ENCODE results near the gene MARCHF2. TPM values are rescaled to one million over a fixed set of nuclear protein-coding genes. Genes with fewer than 3 reads are reported as not detected.
"Not testable (repeated sequence)": the region's sequence is repeated elsewhere in the genome, so short reads cannot be mapped to it uniquely, and the experiment has no call there.

MARCHF2 gene
- total RNA-seq, 2 experiments from 2014 or later: 20.6 to 20.8 TPM

DNA sequence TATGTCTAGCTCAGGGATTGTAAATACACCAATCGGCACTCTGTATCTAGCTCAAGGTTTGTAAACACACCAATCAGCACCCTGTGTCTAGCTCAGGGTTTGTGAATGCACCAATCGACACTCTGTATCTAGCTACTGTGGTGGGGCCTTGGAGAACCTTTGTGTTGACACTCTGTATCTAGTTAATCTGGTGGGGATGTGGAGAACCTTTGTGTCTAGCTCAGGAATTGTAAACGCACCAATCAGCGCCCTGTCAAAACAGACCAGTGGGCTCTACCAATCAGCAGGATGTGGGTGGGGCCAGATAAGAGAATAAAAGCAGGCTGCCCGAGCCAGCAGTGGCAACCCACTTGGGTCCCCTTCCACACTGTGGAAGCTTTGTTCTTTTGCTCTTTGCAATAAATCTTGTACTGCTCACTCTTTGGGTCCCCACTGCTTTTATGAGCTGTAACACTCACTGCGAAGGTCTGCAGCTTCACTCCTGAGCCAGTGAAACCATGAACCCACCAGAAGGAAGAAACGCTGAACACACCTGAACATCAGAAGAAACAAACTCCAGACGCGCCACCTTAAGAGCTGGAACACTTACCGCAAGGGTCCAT lies 36.6 kb upstream of the MARCHF2 start:
- CTCF ChIA-PET, H3K27ac Mint-ChIP-seq: not testable (repeated sequence)

DNA sequence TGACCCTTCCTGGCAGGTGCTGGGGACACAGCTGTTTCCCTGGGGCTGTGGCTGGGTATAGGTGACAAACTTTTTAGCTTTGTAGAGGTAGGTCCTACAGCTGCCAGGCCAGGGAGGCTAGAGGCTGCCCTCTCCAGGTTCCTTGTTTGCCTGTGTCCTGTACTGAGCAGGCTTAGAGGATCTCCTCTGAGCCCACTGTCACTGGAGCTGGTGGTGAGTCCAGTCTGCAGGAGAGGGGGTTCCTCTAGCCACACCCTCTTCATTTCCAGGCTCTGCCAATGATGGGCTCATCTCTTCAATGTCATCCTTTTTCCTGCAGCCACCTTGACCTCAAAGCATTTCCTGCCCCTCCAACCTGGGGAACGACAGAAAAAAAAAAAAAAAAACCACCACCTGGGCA lies 35.5 kb upstream of the MARCHF2 start:
- Mint-ChIP-seq H3K36me3 (ENCODE audit: low read depth) (peaks cover 4% of the 10 kb centered on the region), H3K9me3 (no peaks in the 10 kb centered on the region), H3K27me3 (no peaks in the 10 kb centered on the region), H3K4me3 (no peak overlapping the region), H3K27ac (no peak overlapping the region), H3K4me1 (peaks cover 13% of the 10 kb centered on the region)
- ChIA-PET POLR2A (no interaction called here), CTCF (no interaction called here)
- DNase-seq: no peak

More for the DNA sequence above, 36.6 kb upstream of the MARCHF2 start:
- H3K27me3 Mint-ChIP-seq; POLR2A ChIA-PET; H3K4me3 Mint-ChIP-seq; H3K36me3 Mint-ChIP-seq (ENCODE audit: low read depth); DNase-seq; H3K9me3 Mint-ChIP-seq: not testable (repeated sequence)
- H3K4me1 Mint-ChIP-seq: peaks cover 13% of the 10 kb centered on the region

DNA sequence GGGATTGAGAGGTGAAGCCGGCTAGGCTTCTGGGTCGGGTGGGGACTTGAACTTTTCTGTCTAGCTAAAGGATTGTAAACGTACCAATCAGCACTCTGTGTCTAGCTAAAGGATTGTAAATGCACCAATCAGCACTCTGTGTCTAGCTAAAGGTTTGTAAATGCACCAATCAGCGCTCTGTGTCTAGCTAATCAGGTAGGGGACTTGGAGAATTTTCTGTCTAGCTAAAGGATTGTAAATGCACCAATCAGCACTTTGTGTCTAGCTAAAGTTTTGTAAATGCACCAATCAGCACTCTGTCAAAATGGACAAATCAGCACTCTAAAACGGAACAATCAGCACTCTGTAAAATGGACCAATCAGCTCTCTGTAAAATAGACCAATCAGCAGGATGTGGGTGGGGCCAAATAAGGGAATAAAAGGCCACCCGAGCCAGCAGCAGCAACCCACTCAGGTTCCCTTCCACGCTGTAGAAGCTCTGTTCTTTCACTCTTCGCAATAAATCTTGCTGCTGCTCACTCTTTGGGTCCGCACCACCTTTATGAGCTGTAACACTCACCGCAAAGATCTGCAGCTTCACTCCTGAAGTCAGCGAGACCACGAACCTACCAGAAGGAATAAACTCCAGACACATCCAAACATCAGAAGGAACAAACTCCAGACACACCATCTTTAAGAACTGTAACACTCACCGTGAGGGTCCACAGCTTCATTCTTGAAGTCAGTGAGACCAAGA lies 33.8 kb upstream of the MARCHF2 start:
- H3K36me3 Mint-ChIP-seq (ENCODE audit: low read depth); DNase-seq; H3K4me3 Mint-ChIP-seq; H3K27ac Mint-ChIP-seq; H3K27me3 Mint-ChIP-seq; H3K9me3 Mint-ChIP-seq: not testable (repeated sequence)
- CTCF ChIA-PET: interaction anchor here (0.9 kb wide), 1 partner anchor 25 kb away, joined by 3 read pairs; no protein-coding TSS in a partner anchor
- POLR2A ChIA-PET: interaction anchor here (1.0 kb wide), 1 partner anchor 11 kb away, joined by 7 read pairs; the partner anchor contains the start of gene RAB11B
- H3K4me1 Mint-ChIP-seq: peaks cover 13% of the 10 kb centered on the region

DNA sequence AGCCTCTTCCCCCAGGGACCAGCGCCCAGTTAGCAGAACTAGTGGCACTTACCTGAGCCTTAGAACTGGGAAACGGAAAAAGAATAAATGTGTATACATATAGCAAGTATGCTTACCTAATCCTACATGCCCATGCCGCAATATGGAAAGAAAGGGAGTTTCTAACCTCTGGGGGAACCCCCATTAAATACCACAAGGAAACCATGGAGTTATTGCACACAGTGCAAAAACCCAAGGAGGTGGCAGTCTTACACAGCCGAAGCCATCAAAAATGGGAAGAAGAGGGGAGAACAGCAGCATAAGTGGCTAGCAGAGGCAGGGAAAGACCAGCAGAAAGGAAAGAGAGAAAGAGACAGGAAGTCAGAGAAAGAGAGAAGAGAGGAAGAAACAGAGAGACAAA lies 28.5 kb upstream of the MARCHF2 start:
- POLR2A ChIA-PET; DNase-seq; H3K4me3 Mint-ChIP-seq; H3K36me3 Mint-ChIP-seq (ENCODE audit: low read depth); H3K27me3 Mint-ChIP-seq; H3K9me3 Mint-ChIP-seq; H3K27ac Mint-ChIP-seq; CTCF ChIA-PET: not testable (repeated sequence)
- H3K4me1 Mint-ChIP-seq: peaks cover 14% of the 10 kb centered on the region

DNA sequence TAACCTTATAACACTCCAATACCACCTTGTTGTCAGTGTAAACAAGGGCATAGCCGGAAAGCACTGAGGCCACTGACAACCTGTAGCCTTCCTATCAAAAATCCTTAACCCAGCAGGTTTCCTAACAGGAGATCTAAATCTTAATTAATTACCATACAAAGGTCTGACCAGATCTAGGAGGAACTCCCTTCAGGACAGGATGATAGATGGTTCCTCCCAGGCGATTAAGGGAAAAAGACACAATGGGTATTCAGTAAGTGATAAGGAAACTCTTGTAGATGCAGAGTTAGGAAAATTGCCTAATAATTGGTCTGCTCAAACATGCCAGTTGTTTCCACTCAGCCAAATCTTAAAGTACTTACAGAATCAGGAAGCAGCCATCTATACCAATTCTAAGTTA lies 28.0 kb upstream of the MARCHF2 start:
- DNase-seq; H3K4me3 Mint-ChIP-seq; H3K36me3 Mint-ChIP-seq (ENCODE audit: low read depth); H3K27ac Mint-ChIP-seq; POLR2A ChIA-PET; H3K27me3 Mint-ChIP-seq; H3K9me3 Mint-ChIP-seq: not testable (repeated sequence)
- peaks cover 18% of the 10 kb centered on the region for H3K4me1 Mint-ChIP-seq
- CTCF ChIA-PET: interaction anchor here (0.7 kb wide), 1 partner anchor 31 kb away, joined by 3 read pairs; no protein-coding TSS in a partner anchor

DNA sequence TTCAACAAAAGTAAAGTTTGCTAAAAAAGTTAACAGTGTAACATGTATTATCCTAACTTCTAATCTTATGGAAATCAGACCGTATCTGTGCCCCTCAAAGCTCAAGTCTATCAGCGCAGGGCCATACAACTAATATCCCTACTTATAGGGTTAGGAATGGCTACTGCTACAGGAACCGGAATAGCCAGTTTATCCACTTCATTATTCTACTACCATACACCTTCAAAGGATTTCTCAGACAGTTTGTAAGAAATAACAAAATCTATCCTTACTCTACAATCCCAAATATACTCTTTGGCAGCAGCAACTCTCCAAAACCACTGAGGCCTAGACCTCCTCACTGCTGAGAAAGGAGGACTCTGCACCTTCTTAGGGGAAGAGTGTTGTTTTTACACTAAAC lies 27.5 kb upstream of the MARCHF2 start:
- H3K9me3 Mint-ChIP-seq; H3K4me3 Mint-ChIP-seq; DNase-seq; H3K27me3 Mint-ChIP-seq; POLR2A ChIA-PET; H3K27ac Mint-ChIP-seq; H3K36me3 Mint-ChIP-seq (ENCODE audit: low read depth): not testable (repeated sequence)
- H3K4me1 Mint-ChIP-seq: peaks cover 18% of the 10 kb centered on the region
- CTCF ChIA-PET: interaction anchor here (0.7 kb wide), 1 partner anchor 31 kb away, joined by 3 read pairs; no protein-coding TSS in a partner anchor

DNA sequence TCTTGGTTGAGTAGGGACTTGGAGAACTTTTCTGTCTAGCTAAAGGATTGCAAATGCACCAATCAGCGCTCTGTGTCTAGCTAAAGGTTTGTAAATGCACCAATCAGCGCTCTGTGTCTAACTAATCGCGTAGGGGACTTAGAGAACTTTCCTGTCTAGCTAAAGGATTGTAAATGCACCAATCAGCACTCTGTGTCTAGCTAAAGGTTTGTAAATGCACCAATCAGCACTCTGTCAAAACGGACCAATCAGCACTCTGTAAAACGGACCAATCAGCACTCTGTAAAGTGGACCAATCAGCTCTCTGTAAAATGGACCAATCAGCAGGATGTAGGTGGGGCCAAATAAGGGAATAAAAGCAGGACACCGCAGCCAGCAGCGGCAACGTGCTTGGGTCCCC lies 26.7 kb upstream of the MARCHF2 start:
- CTCF ChIA-PET: interaction anchor here (0.9 to 1.0 kb wide), 3 partner anchors 27 to 117 kb away, joined by 3 read pairs; partner anchors contain the start of gene MARCHF2
- H3K27me3 Mint-ChIP-seq; H3K4me3 Mint-ChIP-seq; POLR2A ChIA-PET; H3K27ac Mint-ChIP-seq; DNase-seq; H3K36me3 Mint-ChIP-seq (ENCODE audit: low read depth); H3K9me3 Mint-ChIP-seq: not testable (repeated sequence)
- H3K4me1 Mint-ChIP-seq: peaks cover 24% of the 10 kb centered on the region

DNA sequence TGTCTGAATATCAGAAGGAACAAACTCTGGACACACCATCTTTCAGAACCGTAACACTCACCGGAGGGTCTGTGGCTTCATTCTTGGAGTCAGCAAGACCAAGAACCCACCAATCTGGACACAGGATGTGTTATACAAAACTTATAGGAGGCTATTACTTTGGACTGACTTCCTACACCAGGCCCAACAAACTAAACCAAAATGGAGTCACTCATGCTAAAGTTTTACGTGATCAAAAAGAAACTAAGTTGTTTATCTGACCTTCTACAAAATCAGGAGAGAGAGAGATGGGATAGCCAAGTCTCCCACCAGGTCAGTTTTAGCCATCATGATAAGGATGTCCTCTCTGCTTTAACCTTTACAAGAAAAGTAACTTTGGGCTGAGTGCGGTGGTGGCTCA lies 26.1 kb upstream of the MARCHF2 start:
- H3K4me3 Mint-ChIP-seq: no peak overlapping the region
- CTCF ChIA-PET: interaction anchor here (0.6 to 1.0 kb wide), 4 partner anchors 26 to 118 kb away, joined by 3 to 4 read pairs (median 3); partner anchors contain the start of gene MARCHF2
- peaks cover 2% of the 10 kb centered on the region for H3K9me3 Mint-ChIP-seq
- H3K36me3 Mint-ChIP-seq (ENCODE audit: low read depth): peaks cover 8% of the 10 kb centered on the region
- no peaks in the 10 kb centered on the region for H3K27me3 Mint-ChIP-seq
- POLR2A ChIA-PET: no interaction called here
- no peak for DNase-seq
- H3K27ac Mint-ChIP-seq: no peak overlapping the region
- peaks cover 29% of the 10 kb centered on the region for H3K4me1 Mint-ChIP-seq

DNA sequence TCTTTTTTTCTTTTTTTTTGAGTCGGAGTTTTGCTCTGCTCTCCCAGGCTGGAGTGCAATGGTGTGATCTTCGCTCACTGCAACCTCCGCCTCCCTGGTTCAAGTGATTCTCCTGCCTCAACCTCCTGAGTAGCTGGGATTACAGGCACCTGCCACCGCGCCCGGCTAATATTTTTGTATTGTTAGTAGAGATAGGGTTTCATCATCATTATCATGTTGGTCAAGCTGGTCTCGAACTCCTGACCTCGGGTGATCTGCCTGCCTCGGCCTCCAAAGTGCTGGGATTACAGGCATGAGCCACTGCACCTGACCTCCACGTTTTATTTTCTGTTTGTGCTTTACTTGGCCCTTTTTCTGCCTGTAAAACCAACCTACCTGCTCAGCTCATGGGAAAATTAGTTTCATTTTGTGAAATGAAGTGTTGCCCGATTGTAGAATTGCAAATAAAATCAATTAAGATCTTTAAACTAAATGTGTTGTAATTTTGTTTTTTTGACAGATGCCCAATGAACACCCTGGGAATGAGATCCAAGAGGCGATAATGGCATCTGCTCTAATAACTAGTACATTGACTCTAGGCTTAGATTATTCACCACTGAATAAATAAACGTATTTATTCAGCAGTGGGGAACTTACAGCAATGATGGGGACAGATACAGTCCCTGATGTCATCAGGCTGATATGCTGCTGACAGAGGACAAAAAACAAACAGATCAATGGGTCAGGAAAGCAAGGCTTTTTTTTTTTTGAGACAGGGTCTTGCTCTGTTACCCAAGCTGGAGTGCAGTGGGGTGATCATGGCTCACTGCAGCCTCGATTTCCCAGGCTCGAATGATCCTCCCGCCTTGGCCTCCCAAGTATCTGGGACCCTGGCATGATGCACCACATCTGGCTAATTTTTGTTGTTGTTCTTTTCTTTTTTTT lies 25.2 kb upstream of the MARCHF2 start:
- H3K36me3 Mint-ChIP-seq (ENCODE audit: low read depth): peaks cover 9% of the 10 kb centered on the region
- CTCF ChIA-PET: interaction anchor here (1.2 kb wide), 1 partner anchor 25 kb away, joined by 3 read pairs; the partner anchor contains the start of gene MARCHF2
- H3K4me1 Mint-ChIP-seq: peaks cover 35% of the 10 kb centered on the region
- H3K27me3 Mint-ChIP-seq: no peaks in the 10 kb centered on the region
- peaks cover 2% of the 10 kb centered on the region for H3K9me3 Mint-ChIP-seq
- H3K27ac Mint-ChIP-seq: no peak overlapping the region
- POLR2A ChIA-PET: no interaction called here
- H3K4me3 Mint-ChIP-seq: peak overlapping the region; percentile 41
- no peak for DNase-seq

DNA sequence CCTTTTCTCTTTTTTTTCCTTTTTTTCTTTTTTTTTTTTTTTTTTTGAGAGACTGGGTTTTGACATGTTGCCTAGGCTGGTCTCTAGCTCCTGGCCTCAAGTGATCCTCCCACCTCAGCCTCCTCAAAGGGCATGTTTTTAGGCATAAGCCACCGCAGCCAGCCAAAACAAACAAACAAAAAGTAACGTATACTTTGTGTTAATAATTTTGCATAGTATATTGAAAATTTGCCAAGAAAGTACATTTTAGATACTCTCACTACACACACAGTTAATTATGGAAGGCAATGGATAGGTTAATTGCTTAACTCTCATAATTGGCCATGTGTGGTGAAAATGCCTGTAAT lies 24.5 kb upstream of the MARCHF2 start:
- POLR2A ChIA-PET: no interaction called here
- CTCF ChIA-PET: interaction anchor here (1.2 kb wide), 1 partner anchor 24 kb away, joined by 3 read pairs; the partner anchor contains the start of gene MARCHF2
- Mint-ChIP-seq H3K4me1 (peaks cover 37% of the 10 kb centered on the region), H3K27ac (no peak overlapping the region), H3K36me3 (ENCODE audit: low read depth) (peaks cover 10% of the 10 kb centered on the region), H3K9me3 (peaks cover 2% of the 10 kb centered on the region), H3K27me3 (no peaks in the 10 kb centered on the region), H3K4me3 (peak overlapping the region; percentile 24)
- DNase-seq: no peak

DNA sequence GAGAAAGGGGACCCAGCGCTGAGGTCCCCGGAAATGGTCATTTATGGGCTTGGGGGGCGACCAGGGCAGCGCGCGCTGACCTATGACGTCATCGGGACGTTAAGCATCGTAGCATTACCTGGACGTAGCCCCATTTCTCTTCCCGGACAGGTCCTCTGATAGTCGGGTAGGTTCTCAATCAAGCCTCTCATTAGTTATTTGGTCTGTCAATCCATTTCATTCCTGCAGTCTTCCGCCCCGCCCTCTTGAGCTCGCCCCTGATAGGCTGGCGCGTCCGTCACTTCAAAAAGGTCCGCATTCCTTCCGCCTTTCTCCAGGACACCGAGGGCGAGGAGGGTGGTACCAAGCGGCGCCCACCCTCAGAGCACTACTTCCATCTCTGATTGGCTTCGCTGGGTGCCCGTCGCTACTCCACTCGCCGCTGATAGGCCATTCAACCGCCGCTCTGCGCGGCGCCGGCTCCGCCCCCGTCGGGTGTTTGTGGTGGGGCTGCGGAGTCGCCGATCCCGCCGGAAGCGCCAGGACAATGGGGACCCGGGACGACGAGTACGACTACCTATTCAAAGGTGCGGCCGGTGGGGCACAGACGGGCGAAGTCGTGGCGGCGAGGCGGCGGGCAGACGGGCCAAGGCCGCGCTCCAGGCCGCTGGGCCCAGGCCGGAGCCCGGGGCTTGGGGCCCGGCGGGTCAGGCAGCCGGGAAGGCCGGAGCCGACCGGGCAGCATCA lies 23.1 kb upstream of the MARCHF2 start, which contains the start of gene RAB11B:
Gene RAB11B, plus strand, starts transcription at position 470 of the 726 bp plus-strand sequence. Its CDS starts 57 bp downstream, at position 527.
- Mint-ChIP-seq H3K9me3 (peaks cover 2% of the 10 kb centered on the region), H3K27ac (peak within 1 kb of the TSS; percentile 98), H3K4me3 (peak within 1 kb of the TSS; percentile 93), H3K27me3 (no peaks in the 10 kb centered on the region), H3K36me3 (ENCODE audit: low read depth) (peaks cover 10% of the 10 kb centered on the region), H3K4me1 (peaks cover 34% of the 10 kb centered on the region)
- CTCF ChIA-PET: interaction anchor here (1.1 to 1.6 kb wide), 5 partner anchors 23 to 189 kb away, joined by 3 to 9 read pairs (median 3); partner anchors contain the start of gene MARCHF2
- POLR2A ChIA-PET: interaction anchor here (0.6 to 3.1 kb wide), 13 partner anchors 11 to 384 kb away, joined by 3 to 12 read pairs (median 3); partner anchors contain the start of genes HNRNPM, MARCHF2, MYO1F and NDUFA7
- peak; percentile 100 for DNase-seq

DNA sequence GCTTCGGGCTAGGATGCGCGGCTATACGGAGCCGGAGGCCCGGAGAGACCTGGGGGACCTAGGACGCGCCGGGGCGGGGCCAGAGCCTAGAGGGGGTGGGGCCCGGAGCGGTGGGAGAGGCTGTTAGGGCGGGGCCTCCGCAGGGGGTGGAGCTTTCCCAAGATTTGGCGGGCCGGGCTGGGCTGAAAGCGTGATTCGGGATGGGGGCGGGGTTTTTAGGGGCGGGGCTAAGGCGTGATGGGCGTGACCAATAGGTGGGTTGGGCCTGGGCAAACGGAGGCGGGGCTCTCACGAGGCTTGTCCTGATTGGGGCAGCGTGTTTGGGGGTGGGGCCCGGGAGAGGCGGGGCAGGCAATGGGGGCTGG lies 22.5 kb upstream of the MARCHF2 start:
- Mint-ChIP-seq H3K27me3 (no peaks in the 10 kb centered on the region), H3K9me3 (peaks cover 2% of the 10 kb centered on the region), H3K36me3 (ENCODE audit: low read depth) (peaks cover 10% of the 10 kb centered on the region), H3K4me3 (peak overlapping the region; percentile 71), H3K27ac (peak overlapping the region; percentile 58), H3K4me1 (peaks cover 34% of the 10 kb centered on the region)
- POLR2A ChIA-PET: interaction anchor here (1.0 to 3.1 kb wide), 11 partner anchors 11 to 385 kb away, joined by 3 to 12 read pairs (median 6); partner anchors contain the start of genes HNRNPM, MARCHF2, MYO1F and NDUFA7
- peak; percentile 97 for DNase-seq
- CTCF ChIA-PET: interaction anchor here (1.1 to 2.2 kb wide), 6 partner anchors 23 to 188 kb away, joined by 3 to 10 read pairs (median 4); partner anchors contain the start of gene MARCHF2
